Pulmonary artery endothelial cell (primary cell): ENCODE measurements around the gene CA11. TPM values are rescaled to one million over a fixed set of nuclear protein-coding genes. Genes with fewer than 3 reads are reported as not detected.
"Not testable (repeated sequence)": the region's sequence is repeated elsewhere in the genome, so short reads cannot be mapped to it uniquely, and the experiment has no call there.

Experiments
- DNase-seq: peaks from one replicate; pipeline ENCODE4 v3.0.0-alpha.2; 2011; ENCODE audit warnings: low read depth, low spot score
- total RNA-seq: library from RNA; depleted of rRNA; stranded (reverse); fragments of >200 nt; gene quantifications from 2 replicates; pipeline ENCODE4 v1.2.3, GENCODE V29; 2014

The CA11 gene
- total RNA-seq, 1 donor from 2014 or later, result 3.2 TPM

DNA sequence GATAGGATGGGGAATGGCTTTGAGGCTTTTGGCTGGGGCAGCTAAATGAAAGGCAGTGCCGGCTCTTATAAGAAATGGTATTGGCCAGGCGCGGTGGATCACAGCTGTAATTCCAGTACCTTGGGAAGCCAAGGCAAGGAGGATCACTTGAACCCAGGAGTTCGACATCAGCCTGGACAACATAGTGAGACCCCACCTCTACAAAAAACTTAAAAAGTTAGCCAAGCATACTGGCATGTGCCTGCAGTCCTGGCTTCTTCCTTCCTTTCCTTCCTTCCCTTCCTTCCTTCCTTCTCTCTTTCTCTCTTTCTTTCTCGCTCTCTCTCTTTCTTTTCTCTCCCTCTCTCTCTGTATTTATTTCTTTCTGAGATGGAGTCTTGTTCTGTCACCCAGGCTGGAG is 3.1 kb downstream of the CA11 start:
- no peak for DNase-seq

DNA sequence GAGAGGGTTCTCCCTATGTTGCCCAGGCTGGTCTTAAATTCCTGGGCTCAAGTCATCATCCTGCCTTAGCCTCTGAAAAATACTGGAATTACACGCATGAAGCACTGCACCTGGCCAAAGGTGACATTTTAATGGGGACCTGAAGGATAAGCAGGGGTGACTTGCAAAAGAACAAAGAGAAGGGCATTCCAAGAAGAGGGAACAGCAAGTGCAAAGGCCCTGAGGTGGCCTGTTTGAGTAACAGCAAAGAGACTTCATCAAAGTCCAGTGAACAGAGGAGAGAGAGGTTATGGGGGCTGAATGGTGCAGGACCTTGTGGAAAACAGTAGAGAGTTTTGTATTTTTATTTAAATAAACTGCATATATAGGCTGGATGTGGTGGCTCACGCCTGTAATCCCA is 4.1 kb downstream of the CA11 start:
- DNase-seq, result no peak

DNA sequence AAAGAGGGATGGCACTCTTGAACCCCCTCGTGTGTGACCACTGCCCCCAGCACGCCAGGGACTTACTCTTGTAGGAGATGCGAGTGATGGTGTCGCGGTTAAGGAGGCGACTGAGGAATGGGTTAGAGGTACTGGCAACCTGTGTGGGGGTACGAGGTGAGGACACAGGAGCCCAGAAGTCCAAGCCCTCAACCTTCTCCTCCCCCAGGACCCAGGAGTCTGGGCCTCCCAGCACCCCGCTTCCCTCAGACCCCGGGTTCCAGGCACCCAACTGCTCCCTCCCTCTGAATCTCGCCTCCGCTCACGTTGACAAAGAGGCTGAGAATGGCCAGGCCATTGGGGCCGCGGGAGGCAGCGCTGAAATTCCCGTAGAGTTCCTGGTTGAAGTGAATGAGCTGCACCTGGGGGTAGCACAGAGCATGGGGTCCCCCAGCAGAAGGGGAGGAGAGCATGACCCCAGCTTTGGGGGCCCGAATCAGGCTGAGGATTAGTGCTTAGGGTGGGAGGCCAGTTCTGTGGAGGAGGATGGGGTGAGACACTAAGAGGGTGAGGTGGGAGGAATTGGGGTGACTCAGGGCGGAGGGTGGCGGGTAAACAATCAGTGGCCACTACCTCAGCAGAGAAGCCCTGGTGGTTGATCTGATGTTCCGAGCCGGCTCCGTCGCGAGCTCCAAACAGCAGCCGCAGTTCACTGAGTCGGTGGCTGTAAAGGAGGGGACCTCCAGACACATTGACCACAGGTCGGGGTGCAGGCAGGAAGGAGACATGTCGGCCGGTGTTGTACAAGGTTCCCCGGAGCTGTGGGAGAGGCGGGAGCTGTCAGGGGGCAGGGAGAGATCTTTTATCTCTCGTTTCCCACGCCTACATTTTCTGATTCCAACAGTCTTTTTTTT is 6.3 kb downstream of the CA11 start:
- DNase-seq, result no peak

DNA sequence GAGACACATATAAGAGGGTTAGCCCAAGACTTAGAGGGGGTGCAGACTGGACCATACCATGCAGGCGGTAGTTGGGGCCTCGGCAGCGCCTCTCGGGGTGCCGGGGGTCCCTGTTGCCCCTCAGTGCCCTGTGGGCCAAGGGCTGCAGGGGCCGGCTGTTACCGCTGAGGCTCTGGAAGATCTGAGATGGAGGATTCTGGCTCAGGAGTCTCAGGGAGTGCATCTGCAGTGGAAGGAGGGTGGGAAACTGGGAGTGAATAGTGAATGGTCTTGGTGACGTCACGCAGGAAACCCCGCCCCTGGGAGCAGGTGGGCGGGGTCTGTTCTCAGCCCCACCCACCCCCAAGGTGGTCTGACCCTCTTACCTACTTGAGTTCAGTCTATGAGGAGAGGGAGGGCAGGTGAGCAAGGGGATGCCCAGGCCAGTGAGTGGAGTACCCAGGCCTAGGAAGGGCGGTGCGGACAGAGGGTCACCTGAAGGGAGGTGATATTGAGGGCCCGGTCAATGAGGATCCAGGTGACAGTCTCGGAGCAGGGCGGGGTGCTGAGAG is 7.1 kb downstream of the CA11 start:
- DNase-seq, result no peak

DNA sequence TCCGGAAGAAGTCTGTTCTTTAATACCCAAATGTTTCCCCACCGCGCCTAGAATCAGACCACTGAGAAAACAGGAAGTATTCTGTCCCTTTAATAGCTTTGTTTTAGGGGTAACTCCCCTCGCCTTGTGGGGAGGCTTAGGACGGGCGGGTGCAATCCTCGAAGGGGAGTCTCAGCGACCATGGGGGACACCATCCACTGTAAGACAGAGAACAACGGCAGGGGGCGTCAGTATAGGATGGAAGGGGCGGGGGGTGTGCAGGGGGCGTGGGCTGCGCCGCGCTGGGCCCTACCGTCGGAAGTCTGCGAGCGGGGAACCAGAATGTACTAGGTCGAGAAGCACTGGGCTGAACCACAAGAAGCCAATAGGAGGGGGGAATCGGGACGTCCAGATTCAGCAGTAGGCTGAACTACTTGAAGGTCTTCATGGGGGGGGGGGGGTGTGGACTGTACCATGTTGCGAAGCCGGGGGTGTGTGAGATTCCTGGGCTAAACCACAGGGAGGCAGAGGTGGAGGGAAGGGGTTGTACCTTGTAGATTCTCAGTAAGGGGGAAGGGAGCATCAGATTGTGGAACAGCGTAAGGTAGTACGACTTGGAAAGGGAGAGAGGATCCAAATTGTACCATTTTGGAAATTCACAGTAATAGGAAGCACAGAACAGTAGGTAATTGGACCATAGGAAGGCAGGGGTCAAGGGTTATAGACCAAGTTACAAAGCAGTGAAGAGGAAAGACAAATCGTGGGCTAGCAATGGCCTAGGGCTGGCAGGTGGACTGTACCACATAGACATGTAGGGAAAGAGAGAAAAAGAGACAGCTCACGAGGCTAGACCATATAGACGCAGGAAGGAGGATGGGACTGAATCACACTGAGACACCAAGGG is 7.8 kb downstream of the CA11 start:
- DNase-seq, result peak; percentile 83

DNA sequence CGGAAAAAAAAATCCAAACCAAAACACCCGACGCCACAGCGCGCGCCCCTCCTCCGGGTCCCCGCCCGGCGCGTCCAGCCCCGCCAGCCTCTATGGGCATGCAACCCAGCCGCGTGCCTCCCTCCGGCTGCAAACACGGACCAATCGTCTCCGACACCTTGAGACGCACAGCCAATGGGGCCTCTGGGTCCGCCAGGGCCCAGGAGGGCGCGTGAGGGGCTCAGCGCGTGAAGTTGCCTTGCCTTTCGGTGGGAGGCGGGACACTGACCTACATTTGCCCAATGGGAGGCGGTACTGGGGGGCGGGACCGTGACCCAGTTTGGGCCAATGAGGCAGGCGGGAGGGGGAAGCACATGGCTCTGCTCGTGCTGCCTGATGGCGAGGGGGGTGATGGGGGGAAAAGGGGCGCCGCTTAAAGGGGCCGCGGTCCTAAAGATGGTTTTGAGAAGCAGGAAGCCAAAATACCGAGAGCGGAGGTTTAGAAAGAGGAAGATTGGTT is 8.5 kb downstream of the CA11 start:
- peak; percentile 92 for DNase-seq

DNA sequence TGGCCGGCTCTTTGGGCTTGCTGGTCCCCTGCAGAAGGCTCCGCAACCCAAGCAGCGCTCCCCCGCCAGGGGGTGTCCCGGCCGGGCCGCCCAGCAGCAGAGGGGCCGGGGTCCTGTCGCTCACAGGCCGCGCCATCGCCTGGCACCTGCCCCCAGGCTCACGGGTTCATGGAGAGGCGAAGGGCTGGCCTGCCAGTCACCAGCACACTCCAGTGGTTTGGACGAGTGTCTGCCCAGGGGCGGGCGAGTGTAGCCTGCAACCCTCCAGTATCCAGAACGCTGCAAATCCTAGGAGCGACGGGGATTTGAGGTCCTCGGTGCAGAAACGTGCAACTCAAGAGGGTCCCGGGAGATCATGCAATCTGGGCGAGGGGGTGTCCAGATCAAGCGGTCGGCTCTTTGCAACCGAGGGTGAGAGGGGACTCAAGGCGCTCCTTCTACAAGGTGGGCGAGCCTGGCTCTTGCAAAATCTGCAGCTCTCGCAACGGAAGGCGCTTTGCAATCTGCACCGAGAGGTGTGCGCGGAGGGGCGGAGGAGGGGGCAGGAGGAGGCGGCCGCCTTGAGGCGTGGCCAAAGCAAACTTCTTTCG is 9.0 kb downstream of the CA11 start, which contains the start of gene DBP:
DBP (minus strand) TSS at position 521 of the 590 bp plus-strand sequence; CDS start at position 136, 385 bp downstream.
- no peak for DNase-seq

DNA sequence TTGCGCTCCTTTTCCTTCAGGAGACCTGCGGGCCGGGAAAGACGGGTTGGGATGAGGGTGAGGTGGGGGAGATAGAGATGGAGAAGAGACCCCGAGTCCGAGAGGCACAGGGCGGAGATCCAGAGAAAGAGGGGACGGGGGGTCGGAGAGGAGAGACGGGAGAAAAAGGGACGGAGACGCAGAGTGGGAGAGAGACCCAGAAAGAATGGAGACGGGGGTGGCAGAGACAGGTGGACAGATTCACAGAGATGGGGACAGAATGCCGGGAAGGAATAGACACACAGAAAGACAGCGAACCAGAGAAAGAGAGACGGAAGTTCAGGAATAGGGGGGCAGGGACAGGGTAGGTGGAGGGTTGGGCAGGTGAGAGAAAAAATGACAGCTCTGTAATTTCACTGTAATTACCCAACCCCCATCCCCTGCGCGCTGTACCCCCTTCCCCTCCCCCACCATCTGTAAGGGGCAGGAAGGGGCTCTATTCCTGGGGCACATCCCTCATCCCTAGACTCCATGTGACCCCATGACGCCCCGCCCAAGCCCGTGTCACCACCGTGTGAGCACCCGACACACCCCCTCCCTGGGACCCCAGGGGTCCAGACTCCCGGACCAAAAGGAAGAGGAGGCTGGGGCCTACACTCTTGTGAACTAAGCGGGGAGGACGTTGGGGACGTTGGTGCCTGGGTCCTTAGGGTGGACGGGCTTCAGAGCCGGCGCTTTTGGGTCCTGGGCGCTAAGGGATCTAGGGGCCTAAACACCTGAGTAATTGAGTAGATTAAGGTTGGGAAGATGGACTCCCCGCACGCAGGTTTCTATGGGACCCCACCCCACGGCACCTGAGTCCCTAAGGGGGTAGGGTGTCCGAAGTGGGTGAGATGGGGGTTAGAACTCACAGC is 9.8 kb downstream of the CA11 start:
- no peak for DNase-seq

DNA sequence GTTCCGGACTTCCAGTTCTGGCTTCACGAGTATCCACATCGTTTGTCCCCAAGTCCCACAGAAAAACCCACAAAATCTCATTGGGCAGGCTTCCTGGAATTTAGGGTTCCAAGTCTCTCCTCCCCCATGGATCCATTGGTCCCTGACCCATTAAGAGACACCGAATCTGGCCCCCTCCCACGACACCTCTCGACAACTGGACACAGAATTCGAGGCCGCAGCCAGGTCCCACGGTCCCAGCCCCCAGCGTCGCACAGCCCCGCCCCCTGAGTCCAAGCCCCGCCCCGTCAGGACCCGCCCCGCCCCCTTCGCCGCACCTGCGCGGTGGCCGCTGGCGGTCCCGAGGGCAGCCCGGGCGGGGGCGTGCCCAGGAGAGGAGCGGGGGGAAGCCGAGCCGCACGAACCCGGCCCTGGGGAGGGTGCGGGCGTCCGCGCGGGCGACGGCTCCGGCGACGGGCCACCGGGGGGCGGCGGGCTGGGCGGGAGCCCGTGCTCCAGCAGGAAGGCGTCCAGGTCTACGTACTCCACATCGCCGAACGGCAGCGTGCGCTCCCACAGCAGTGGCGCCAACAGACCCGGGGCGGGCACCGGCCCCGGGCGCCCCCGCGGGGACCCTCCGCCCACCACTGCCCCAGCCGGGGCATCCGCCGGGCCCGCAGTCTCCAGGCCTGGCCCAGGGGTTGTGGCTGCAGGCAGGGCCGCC is 10.6 kb downstream of the CA11 start:
- DNase-seq, result no peak

DNA sequence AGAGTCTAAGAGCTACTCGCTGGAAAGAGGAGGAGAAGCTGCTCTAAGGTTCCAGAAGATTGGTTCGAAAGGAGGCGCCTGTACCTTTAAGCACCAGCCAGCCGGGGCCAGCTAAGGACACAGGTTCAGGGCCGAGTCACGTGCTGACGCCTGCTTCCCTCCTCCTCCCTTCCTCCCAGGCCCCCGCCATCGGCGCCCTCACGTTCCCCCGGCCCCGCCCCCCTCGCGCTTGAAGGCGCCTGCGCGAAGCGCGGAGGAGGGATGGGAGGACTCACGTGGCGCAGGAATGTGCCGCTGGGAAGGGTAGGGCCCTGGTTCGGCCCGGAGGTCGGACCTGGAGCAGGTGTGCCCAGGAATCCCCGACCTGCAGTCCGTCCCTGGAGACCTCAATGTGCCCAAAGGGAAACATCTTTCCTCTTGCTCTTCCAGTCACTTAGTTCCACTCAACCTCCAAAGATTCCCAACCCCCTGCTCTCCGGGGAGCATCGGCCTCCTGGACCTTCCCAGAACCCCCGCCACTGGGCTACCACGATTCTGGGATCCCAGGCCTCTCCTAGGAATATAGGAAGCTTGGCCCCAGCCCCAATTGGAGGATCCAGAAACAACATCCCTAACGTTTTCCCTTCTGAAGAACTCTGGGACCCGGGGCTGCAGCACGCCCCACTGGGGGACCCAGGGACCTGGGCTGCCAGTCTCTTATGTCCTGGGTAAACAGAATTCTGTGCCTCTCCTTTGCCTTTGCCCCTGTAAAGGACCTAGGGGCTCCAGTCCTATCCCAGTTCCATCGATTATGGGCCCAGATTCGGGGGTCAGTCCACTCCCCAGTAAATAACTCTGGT is 11.3 kb downstream of the CA11 start:
- DNase-seq, result peak; percentile 88

DNA sequence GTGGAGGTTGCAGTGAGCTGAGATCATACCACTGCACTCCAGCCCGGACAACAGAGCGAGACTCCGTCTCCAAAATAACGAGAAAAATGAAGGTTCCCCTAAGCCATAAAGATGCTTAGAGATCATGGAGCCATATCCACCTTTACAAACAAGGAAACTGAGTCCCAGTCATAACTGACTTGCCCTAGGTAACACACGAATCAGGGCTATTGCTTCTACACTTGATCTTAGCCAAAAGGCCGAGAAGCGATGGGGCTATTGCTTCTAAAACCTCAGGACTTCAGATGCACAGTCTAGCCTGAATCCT is 12.0 kb downstream of the CA11 start:
- no peak for DNase-seq

DNA sequence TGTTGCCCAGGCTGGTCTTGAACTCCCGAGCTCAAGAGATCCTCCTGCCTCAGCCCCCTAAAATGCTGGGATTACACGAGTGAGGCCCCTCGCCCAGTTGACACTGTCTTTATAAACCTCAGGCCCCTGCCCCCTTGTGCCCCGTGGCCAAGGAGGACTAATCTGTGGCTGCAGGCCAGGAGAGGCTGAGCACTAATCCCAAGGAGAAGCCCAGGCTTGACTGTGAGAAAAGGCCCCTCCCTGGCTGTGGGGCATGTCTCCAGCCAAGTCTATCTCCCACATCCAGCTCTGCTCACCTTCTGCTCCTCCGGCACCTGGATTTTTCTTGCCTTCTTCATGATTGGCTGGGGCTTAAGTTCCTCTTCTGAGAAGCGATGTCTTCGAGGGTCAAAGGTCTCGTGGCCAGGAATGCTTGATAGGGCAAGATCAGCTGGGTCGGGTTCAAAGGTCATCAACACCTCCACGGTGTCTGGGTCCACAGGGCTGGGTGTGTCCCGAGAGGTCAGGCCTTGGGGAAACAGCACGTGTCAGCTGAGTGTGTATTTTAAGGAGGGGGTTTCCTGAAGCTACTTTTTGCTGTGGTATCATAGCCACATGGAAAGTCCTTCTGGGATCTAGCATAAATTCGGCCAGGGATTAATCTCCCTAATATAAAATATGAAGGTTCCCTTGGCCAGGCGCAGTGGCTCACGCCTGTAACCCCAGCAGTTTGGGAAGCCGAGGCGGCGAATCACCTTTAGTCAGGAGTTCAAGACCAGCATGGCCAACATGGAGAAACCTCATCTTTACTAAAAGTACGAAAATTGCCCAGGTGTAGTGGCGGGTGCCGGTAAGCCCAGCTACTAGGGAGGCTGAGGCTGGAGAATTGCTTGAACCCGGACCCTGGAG is 12.6 kb downstream of the CA11 start:
- no peak for DNase-seq

DNA sequence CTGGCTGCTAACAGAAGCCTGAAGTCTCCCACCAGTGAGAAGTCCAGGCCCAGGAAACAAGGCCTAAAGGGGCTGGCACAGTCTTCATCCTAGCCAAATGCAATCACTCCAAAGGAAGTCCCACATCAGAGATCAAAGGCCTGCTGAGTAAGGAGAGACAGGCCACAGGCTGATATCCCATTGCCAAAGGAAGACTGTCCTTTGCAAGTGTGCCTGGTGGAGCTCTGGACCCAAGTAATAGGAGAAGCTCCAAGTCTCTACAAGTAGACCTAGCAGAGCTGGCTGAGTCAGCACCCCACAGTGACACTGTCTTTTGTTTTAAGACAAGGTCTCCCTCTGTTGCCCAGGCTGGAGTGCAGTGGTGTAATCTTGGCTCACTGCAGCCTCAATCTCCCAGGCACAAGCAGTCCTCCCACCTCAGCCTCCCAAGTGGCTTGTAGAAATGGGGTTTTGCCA is 13.3 kb downstream of the CA11 start:
- DNase-seq, result no peak

DNA sequence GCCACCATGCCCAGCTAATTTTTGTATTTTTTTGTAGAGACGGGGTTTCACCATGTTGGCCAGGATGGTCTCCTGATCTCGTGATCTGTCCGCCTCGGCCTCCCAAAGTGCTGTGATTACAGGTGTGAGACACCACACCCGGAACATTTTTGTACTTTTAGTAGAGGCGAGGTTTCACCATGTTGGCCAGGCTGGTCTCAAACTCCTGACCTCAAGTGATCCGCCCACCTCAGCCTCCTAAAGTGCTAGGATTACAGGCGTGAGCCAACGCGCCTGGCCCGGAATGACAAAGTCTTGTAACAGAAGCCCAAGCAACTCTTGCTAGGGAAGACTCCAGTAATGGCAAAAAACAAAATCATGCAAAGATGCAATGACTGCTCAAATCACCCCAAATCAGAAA is 13.7 kb downstream of the CA11 start:
- not testable (repeated sequence) for DNase-seq

DNA sequence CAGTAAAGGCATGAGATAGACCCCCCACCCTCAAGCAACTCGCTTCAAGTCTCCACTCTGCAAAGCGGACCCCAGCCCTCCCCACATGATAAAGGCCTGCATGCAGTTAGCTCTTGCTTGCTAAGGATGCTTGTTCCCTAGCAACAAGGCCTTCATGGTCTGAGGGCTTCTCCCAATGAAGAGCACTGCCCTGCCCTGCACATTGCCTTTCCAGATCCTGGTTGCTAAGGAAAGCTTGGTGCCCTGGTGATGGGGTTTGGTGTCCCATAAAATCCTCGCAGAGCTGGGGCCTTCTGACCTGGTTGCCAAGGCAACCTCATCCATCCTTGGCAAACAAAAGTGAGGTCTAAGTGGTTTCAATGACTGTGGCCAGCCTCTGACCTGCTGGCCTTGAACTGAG is 14.8 kb downstream of the CA11 start:
- DNase-seq, result no peak

DNA sequence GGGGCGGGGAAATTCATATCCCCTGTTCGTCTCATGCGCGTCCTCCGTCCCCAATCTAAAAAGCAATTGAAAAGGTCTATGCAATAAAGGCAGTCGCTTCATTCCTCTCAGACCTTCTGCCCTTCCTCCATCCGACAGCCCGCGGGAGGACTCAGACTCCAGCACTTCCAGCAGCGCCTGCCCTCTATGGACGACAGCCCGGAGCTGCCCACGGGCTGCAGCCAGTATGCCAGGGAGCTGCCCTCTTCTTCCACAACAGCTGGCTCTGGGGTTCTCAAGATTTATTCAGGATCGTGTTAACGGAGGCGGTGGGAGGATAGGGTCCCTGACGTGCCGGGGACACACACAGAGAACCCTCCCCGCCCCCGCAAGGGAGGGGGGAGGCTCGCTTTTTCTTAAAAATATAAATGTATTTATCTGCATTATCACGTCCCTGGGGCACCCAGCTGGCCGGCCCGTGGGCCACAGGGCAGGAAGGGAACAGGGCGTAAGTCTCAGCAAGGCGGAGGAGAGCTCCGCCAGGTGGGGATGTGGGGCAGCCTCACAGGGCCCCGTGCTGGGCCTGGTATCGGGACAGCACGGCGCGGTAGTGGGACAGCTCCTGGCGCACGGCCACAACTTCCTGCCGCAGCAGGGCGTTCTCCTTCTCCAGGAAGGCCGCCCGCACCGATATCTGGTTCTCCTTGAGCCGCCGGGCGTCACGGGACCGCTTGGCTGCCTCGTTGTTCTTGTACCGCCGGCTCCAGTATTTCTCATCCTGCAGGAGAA is 15.5 kb downstream of the CA11 start:
- DNase-seq, result no peak
